Measurements from ENCODE around the gene AR.
A peak's percentile ranks its signal among the peaks of the same experiment; 100 is the strongest.

The AR gene

GRCh38 chrX:67545893-67546495 is 2.2 kb downstream of the AR start:
- Histone ChIP-seq H3K9me3 (ENCODE audit: insufficient read depth, low read length) (no peaks in the 10 kb centered on the region), H3K4me1 (ENCODE audit: insufficient read depth, insufficient read length) (peaks cover 4% of the 10 kb centered on the region), H3K4me3 (ENCODE audit: insufficient read length, low read depth) (peak overlapping the region; percentile 59), H3K27me3 (ENCODE audit: insufficient read depth, insufficient read length) (no peaks in the 10 kb centered on the region), H3K36me3 (ENCODE audit: insufficient read depth, insufficient read length, low read length) (peaks cover 20% of the 10 kb centered on the region), H3K9ac (ENCODE audit: insufficient read length, low read depth) (peak overlapping the region; percentile 58)
- TF ChIP-seq ZNF274 (IDR thresholded peaks at IDR 0.05; ENCODE audit: low read depth, low read length), result no peak
- TF ChIP-seq YY1 (IDR thresholded peaks at IDR 0.05; ENCODE audit: insufficient read depth, insufficient read length), result no peak
- TF ChIP-seq SUZ12 (IDR thresholded peaks at IDR 0.05; ENCODE audit: extremely low read depth, insufficient read depth, insufficient read length), result no peak
- no peak for DNase-seq (ENCODE audit: low read depth, low spot score)

DNA sequence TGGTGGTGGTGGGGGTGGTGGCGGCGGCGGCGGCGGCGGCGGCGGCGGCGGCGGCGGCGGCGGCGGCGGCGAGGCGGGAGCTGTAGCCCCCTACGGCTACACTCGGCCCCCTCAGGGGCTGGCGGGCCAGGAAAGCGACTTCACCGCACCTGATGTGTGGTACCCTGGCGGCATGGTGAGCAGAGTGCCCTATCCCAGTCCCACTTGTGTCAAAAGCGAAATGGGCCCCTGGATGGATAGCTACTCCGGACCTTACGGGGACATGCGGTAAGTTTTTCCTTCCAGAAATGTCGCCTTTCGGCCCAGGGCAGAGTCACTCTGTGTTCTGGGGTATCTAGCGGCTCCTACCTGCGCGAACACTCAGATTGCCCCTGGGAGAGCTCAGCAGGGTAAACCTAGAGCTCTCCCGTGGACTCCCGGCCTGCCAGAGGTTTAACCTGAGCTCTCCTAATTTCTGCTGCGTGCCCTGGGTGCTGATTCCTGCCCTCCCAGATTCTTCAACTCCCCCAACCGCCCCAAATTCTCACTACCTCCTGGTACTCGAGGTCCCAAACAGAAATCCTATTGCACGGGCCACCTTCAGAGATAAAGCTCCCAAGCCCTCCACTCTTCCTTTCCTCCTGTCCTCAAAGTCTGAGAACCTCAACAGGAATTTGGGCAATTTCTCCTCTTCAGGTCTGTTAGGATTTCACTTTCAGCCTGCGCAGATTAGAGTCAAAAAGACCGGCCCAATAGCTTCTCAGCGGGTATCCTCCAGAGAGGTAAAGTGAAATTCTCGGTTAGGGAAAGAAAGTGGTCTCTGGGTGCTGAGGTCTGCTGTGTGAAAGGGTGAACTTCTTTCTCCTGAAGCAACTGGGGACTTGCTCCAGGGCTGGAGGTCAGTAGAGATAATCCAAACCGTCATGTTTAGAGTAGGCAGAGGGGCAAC is 2.9 kb downstream of the AR start:
- Histone ChIP-seq H3K9me3 (ENCODE audit: insufficient read depth, low read length) (peaks cover 3% of the 10 kb centered on the region), H3K4me1 (ENCODE audit: insufficient read depth, insufficient read length) (peaks cover 4% of the 10 kb centered on the region), H3K9ac (ENCODE audit: insufficient read length, low read depth) (peak overlapping the region; percentile 64), H3K4me3 (ENCODE audit: insufficient read length, low read depth) (peak overlapping the region; percentile 21), H3K27me3 (ENCODE audit: insufficient read depth, insufficient read length) (no peaks in the 10 kb centered on the region), H3K36me3 (ENCODE audit: insufficient read depth, insufficient read length, low read length) (peaks cover 28% of the 10 kb centered on the region)
- TF ChIP-seq YY1 (IDR thresholded peaks at IDR 0.05; ENCODE audit: insufficient read depth, insufficient read length), result no peak
- TF ChIP-seq SUZ12 (IDR thresholded peaks at IDR 0.05; ENCODE audit: extremely low read depth, insufficient read depth, insufficient read length), result no peak
- no peak for TF ChIP-seq ZNF274 (IDR thresholded peaks at IDR 0.05; ENCODE audit: low read depth, low read length)
- no peak for DNase-seq (ENCODE audit: low read depth, low spot score)

DNA sequence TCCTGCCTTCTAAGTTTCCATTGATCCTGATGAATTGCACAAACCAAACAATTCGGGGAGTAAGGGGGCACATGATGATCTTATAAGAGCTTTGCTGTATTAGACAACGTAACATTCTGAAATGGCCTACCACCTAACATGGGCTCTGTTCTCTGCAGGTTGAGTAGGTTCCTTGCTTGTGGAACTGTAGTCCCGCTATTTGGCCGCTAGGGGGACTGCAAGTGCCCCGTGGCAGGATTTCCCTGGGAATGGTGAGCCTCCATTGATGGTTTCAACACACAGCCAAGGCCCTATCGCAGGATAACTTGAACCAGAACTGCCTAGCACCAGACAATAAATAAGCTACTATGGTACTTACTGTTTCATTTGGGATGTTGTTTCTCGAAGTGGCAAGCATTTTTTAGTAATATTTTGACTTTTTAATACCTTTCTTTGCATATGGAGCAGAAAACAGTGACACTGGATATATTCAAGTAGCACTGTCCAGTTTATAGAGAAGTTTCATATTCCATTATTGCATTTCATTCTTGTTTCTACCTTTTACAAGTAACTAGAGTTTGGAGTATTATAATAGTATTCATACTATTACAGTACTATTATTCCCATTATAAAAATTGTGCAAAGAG is 11.9 kb downstream of the AR start:
- TF ChIP-seq ZNF274 (IDR thresholded peaks at IDR 0.05; ENCODE audit: low read depth, low read length) (no peak), YY1 (IDR thresholded peaks at IDR 0.05; ENCODE audit: insufficient read depth, insufficient read length) (no peak), SUZ12 (IDR thresholded peaks at IDR 0.05; ENCODE audit: extremely low read depth, insufficient read depth, insufficient read length) (no peak)
- peaks cover 16% of the 10 kb centered on the region for H3K36me3 ChIP-seq (ENCODE audit: insufficient read depth, insufficient read length, low read length)
- DNase-seq (ENCODE audit: low read depth, low spot score), result no peak
- no peaks in the 10 kb centered on the region for H3K27me3 ChIP-seq (ENCODE audit: insufficient read depth, insufficient read length)
- no peaks in the 10 kb centered on the region for H3K4me1 ChIP-seq (ENCODE audit: insufficient read depth, insufficient read length)
- H3K9me3 ChIP-seq (ENCODE audit: insufficient read depth, low read length), result peaks cover 10% of the 10 kb centered on the region
- H3K4me3 ChIP-seq (ENCODE audit: insufficient read length, low read depth), result no peak overlapping the region
- H3K9ac ChIP-seq (ENCODE audit: insufficient read length, low read depth), result no peak overlapping the region

GRCh38 chrX:67558267-67558666 is 14.4 kb downstream of the AR start:
- no peaks in the 10 kb centered on the region for H3K4me1 ChIP-seq (ENCODE audit: insufficient read depth, insufficient read length)
- H3K36me3 ChIP-seq (ENCODE audit: insufficient read depth, insufficient read length, low read length), result peaks cover 11% of the 10 kb centered on the region
- no peak overlapping the region for H3K4me3 ChIP-seq (ENCODE audit: insufficient read length, low read depth)
- H3K9ac ChIP-seq (ENCODE audit: insufficient read length, low read depth), result no peak overlapping the region
- H3K27me3 ChIP-seq (ENCODE audit: insufficient read depth, insufficient read length), result no peaks in the 10 kb centered on the region
- TF ChIP-seq YY1 (IDR thresholded peaks at IDR 0.05; ENCODE audit: insufficient read depth, insufficient read length) (no peak), SUZ12 (IDR thresholded peaks at IDR 0.05; ENCODE audit: extremely low read depth, insufficient read depth, insufficient read length) (no peak), ZNF274 (IDR thresholded peaks at IDR 0.05; ENCODE audit: low read depth, low read length) (no peak)
- no peak for DNase-seq (ENCODE audit: low read depth, low spot score)
- H3K9me3 ChIP-seq (ENCODE audit: insufficient read depth, low read length), result no peaks in the 10 kb centered on the region

GRCh38 chrX:67563469-67564448 is 19.9 kb downstream of the AR start:
- H3K27me3 ChIP-seq (ENCODE audit: insufficient read depth, insufficient read length), result no peaks in the 10 kb centered on the region
- H3K4me1 ChIP-seq (ENCODE audit: insufficient read depth, insufficient read length), result no peaks in the 10 kb centered on the region
- peaks cover 7% of the 10 kb centered on the region for H3K36me3 ChIP-seq (ENCODE audit: insufficient read depth, insufficient read length, low read length)
- TF ChIP-seq YY1 (IDR thresholded peaks at IDR 0.05; ENCODE audit: insufficient read depth, insufficient read length), result no peak
- TF ChIP-seq SUZ12 (IDR thresholded peaks at IDR 0.05; ENCODE audit: extremely low read depth, insufficient read depth, insufficient read length), result no peak
- no peak for TF ChIP-seq ZNF274 (IDR thresholded peaks at IDR 0.05; ENCODE audit: low read depth, low read length)
- no peak overlapping the region for H3K9ac ChIP-seq (ENCODE audit: insufficient read length, low read depth)
- no peaks in the 10 kb centered on the region for H3K9me3 ChIP-seq (ENCODE audit: insufficient read depth, low read length)
- no peak overlapping the region for H3K4me3 ChIP-seq (ENCODE audit: insufficient read length, low read depth)
- no peak for DNase-seq (ENCODE audit: low read depth, low spot score)

DNA sequence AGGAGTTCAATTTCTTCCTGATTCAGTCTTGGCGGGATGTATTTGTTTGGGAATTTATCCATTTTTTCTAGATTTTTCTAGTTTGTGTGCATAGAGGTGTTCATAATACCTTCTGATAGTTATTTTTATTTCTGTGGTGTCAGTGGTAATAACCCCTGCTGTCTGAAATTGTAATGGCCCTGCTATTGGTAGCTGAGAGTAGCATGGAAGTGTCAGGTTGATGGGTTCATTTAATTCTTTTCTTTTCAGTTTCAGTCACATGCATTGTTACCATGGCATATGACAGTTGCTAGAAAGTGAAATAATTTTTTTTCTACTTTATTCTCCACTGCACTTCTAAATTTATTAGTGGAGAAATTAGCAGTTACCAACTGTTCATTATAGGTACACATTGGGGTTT is 20.7 kb downstream of the AR start:
- TF ChIP-seq ZNF274 (IDR thresholded peaks at IDR 0.05; ENCODE audit: low read depth, low read length), result no peak
- TF ChIP-seq YY1 (IDR thresholded peaks at IDR 0.05; ENCODE audit: insufficient read depth, insufficient read length), result no peak
- no peak for TF ChIP-seq SUZ12 (IDR thresholded peaks at IDR 0.05; ENCODE audit: extremely low read depth, insufficient read depth, insufficient read length)
- no peaks in the 10 kb centered on the region for H3K4me1 ChIP-seq (ENCODE audit: insufficient read depth, insufficient read length)
- peaks cover 8% of the 10 kb centered on the region for H3K36me3 ChIP-seq (ENCODE audit: insufficient read depth, insufficient read length, low read length)
- no peaks in the 10 kb centered on the region for H3K9me3 ChIP-seq (ENCODE audit: insufficient read depth, low read length)
- no peak for DNase-seq (ENCODE audit: low read depth, low spot score)
- H3K9ac ChIP-seq (ENCODE audit: insufficient read length, low read depth), result no peak overlapping the region
- no peaks in the 10 kb centered on the region for H3K27me3 ChIP-seq (ENCODE audit: insufficient read depth, insufficient read length)
- no peak overlapping the region for H3K4me3 ChIP-seq (ENCODE audit: insufficient read length, low read depth)
